WTC11 (cell line): ENCODE measurements around the gene BICDL1. TPM values are rescaled to one million over a fixed set of nuclear protein-coding genes. Genes with fewer than 3 reads are reported as not detected.

Source experiments
- ATAC-seq: fragments of 200-7000 bp; cut with Tn5 transposase; 2 replicates; pipeline ENCODE4 v1.10.0; 2021; ENCODE audit warnings: mild to moderate bottlenecking, moderate library complexity
- CTCF ChIA-PET: fragments of 300-600 bp; sonication (Branson Sonifier 250); formaldehyde crosslinking; loops from one replicate; lab custom pipeline; 2021; ENCODE audit warnings: antibody characterized with exemption; lab: Charles Lee
- POLR2A ChIA-PET: fragments of 350-600 bp; sonication (Branson Sonifier 250); formaldehyde crosslinking; loops from one replicate; lab custom pipeline; 2021; ENCODE audit warnings: antibody characterized with exemption; lab: Charles Lee
- DNase-seq: peaks from one replicate; pipeline ENCODE4 v3.0.0; 2021; ENCODE audit warnings: low spot score
- H3K27ac Mint-ChIP-seq: 2 replicates; pipeline ENCODE4 v1.8.0; 2021; ENCODE audit warnings: mixed read lengths
- H3K27me3 Mint-ChIP-seq: 2 replicates; pipeline ENCODE4 v1.8.0; 2021; ENCODE audit warnings: low read depth, mild to moderate bottlenecking, moderate library complexity, mixed read lengths
- H3K36me3 Mint-ChIP-seq: 2 replicates; pipeline ENCODE4 v1.8.0; 2021; ENCODE audit warnings: mixed read lengths
- H3K4me1 Mint-ChIP-seq: 2 replicates; pipeline ENCODE4 v1.8.0; 2022; ENCODE audit warnings: mixed read lengths
- H3K4me3 Mint-ChIP-seq: 2 replicates; pipeline ENCODE4 v1.8.0; 2021; ENCODE audit warnings: mild to moderate bottlenecking, moderate library complexity, mixed read lengths
- H3K9me3 Mint-ChIP-seq: 2 replicates; pipeline ENCODE4 v1.8.0; 2021; ENCODE audit warnings: mixed read lengths
- ATF3 ChIP-seq: sonication (generic); formaldehyde crosslinking; conservative IDR thresholded peaks from 2 replicates; pipeline ENCODE4 v1.8.1; 2022; ENCODE audit warnings: mild to moderate bottlenecking, missing genetic modification reagents
- CBFB ChIP-seq: sonication (generic); formaldehyde crosslinking; IDR thresholded peaks from 2 replicates; pipeline ENCODE4 v1.8.1; 2022; ENCODE audit warnings: mild to moderate bottlenecking, low read depth, missing genetic modification reagents
- CREM ChIP-seq: sonication (generic); formaldehyde crosslinking; IDR thresholded peaks from 2 replicates; pipeline ENCODE4 v1.8.1; 2022; ENCODE audit warnings: mild to moderate bottlenecking, missing genetic modification reagents, moderate library complexity
- E2F4 ChIP-seq: sonication (generic); formaldehyde crosslinking; IDR thresholded peaks from 2 replicates; pipeline ENCODE4 v1.8.1; 2022; ENCODE audit warnings: low read depth, mild to moderate bottlenecking, moderate library complexity, missing genetic modification reagents, borderline replicate concordance
- FOXJ3 ChIP-seq: sonication (generic); formaldehyde crosslinking; IDR thresholded peaks from 2 replicates; pipeline ENCODE4 v1.9.0; 2021; ENCODE audit warnings: missing genetic modification reagents, mild to moderate bottlenecking, borderline replicate concordance
- IRF2 ChIP-seq: sonication (generic); formaldehyde crosslinking; IDR thresholded peaks from 2 replicates; pipeline ENCODE4 v1.8.0; 2022; ENCODE audit warnings: low read depth, missing genetic modification reagents, borderline replicate concordance
- JUN ChIP-seq: sonication (generic); formaldehyde crosslinking; IDR thresholded peaks from 2 replicates; pipeline ENCODE4 v1.8.0; 2023; ENCODE audit warnings: mild to moderate bottlenecking, missing genetic modification reagents
- KAT7 ChIP-seq: sonication (generic); formaldehyde crosslinking; IDR thresholded peaks from 2 replicates; pipeline ENCODE4 v1.8.1; 2023; ENCODE audit warnings: missing genetic modification reagents, mild to moderate bottlenecking, borderline replicate concordance
- MAX ChIP-seq: sonication (generic); formaldehyde crosslinking; IDR thresholded peaks from 2 replicates; pipeline ENCODE4 v1.8.0; 2022; ENCODE audit warnings: mild to moderate bottlenecking, missing genetic modification reagents
- MXD4 ChIP-seq: fragments of 250-450 bp; sonication (Bioruptor Pico); IDR thresholded peaks from 2 replicates; pipeline ENCODE4 v1.8.0; 2021; ENCODE audit warnings: mild to moderate bottlenecking, moderate library complexity, borderline replicate concordance
- PRDM15 ChIP-seq: sonication (generic); formaldehyde crosslinking; IDR thresholded peaks from 2 replicates; pipeline ENCODE4 v1.8.0; 2022; ENCODE audit warnings: missing genetic modification reagents
- SMAD3 ChIP-seq: sonication (generic); formaldehyde crosslinking; IDR thresholded peaks from 2 replicates; pipeline ENCODE4 v1.8.0; 2022; ENCODE audit warnings: missing genetic modification reagents, mild to moderate bottlenecking, borderline replicate concordance
- SP1 ChIP-seq: sonication (generic); formaldehyde crosslinking; conservative IDR thresholded peaks from 2 replicates; pipeline ENCODE4 v1.8.1; 2022; ENCODE audit warnings: missing genetic modification reagents
- TEAD1 ChIP-seq: sonication (generic); formaldehyde crosslinking; IDR thresholded peaks from 2 replicates; pipeline ENCODE4 v1.8.0; 2022; ENCODE audit warnings: mild to moderate bottlenecking, missing genetic modification reagents
- TEAD4 ChIP-seq: sonication (generic); formaldehyde crosslinking; IDR thresholded peaks from 2 replicates; pipeline ENCODE4 v1.8.0; 2022; ENCODE audit warnings: mild to moderate bottlenecking, missing genetic modification reagents
- ZBTB43 ChIP-seq: sonication (generic); formaldehyde crosslinking; IDR thresholded peaks from 2 replicates; pipeline ENCODE4 v1.8.1; 2023; ENCODE audit warnings: mild to moderate bottlenecking, missing genetic modification reagents
- ZMAT4 ChIP-seq: fragments of 250-450 bp; sonication (Bioruptor Pico); IDR thresholded peaks from 2 replicates; pipeline ENCODE4 v1.9.0; 2021; ENCODE audit warnings: mild to moderate bottlenecking
- ZNF232 ChIP-seq: sonication (generic); formaldehyde crosslinking; IDR thresholded peaks from 2 replicates; pipeline ENCODE4 v1.8.0; 2022; ENCODE audit warnings: mild to moderate bottlenecking, missing genetic modification reagents
- ZNF396 ChIP-seq: fragments of 250-450 bp; sonication (Bioruptor Pico); IDR thresholded peaks from 2 replicates; pipeline ENCODE4 v1.8.0; 2021; ENCODE audit warnings: mild to moderate bottlenecking, moderate library complexity, borderline replicate concordance
- ZNF416 ChIP-seq: fragments of 250-450 bp; sonication (Bioruptor Pico); IDR thresholded peaks from 2 replicates; pipeline ENCODE4 v1.9.0; 2021; ENCODE audit warnings: mild to moderate bottlenecking, inconsistent platforms
- ZNF512 ChIP-seq: sonication (generic); formaldehyde crosslinking; IDR thresholded peaks from 2 replicates; pipeline ENCODE4 v1.8.1; 2022; ENCODE audit warnings: missing genetic modification reagents, borderline replicate concordance
- total RNA-seq: library from RNA; stranded (reverse); gene quantifications from 3 replicates; pipeline ENCODE4 v1.2.3, GENCODE V29; 2021

The BICDL1 gene
- total RNA-seq, 1 experiment from 2014 or later = 23.1 TPM

GRCh38 chr12:120060717-120061116 lies 71.7 kb downstream of the BICDL1 start:
- Mint-ChIP-seq H3K4me1 (no peaks in the 10 kb centered on the region; the same call in 1 of the 2 replicates), H3K27me3 (no peaks in the 10 kb centered on the region)
- no peak for TF ChIP-seq SP1 (CRISPR knock-in tag)
- no peak for TF ChIP-seq ZNF416 (CRISPR knock-in tag)
- no peak for TF ChIP-seq MXD4 (CRISPR knock-in tag)
- TF ChIP-seq, all 79 proteins: peak for 0
- Mint-ChIP-seq H3K27ac (no peak overlapping the region), H3K4me3 (no peak overlapping the region), H3K36me3 (no peaks in the 10 kb centered on the region), H3K9me3 (no peaks in the 10 kb centered on the region)
- ChIA-PET CTCF (interaction anchor here (1.1 kb wide), 1 partner anchor 26 kb away, joined by 3 read pairs; no protein-coding TSS in a partner anchor), POLR2A (no interaction called here)
- DNase-seq (no peak), ATAC-seq (no peak)

GRCh38 chr12:120061575-120062214 lies 72.7 kb downstream of the BICDL1 start:
- Mint-ChIP-seq H3K36me3 (no peaks in the 10 kb centered on the region), H3K4me1 (no peaks in the 10 kb centered on the region; the same call in 1 of the 2 replicates), H3K9me3 (no peaks in the 10 kb centered on the region), H3K4me3 (no peak overlapping the region), H3K27ac (no peak overlapping the region), H3K27me3 (no peaks in the 10 kb centered on the region)
- ATAC-seq (no peak), DNase-seq (no peak)
- TF ChIP-seq JUN = no peak
- TF ChIP-seq KAT7 (CRISPR knock-in tag) = no peak
- TF ChIP-seq SMAD3 = no peak
- TF ChIP-seq FOXJ3 = no peak
- TF ChIP-seq ZNF232 (CRISPR knock-in tag) = no peak
- no peak for TF ChIP-seq IRF2 (CRISPR knock-in tag)
- TF ChIP-seq TEAD4 (CRISPR knock-in tag) = no peak
- TF ChIP-seq ZNF512 (CRISPR knock-in tag) = no peak
- TF ChIP-seq ATF3 (CRISPR knock-in tag) = no peak
- no peak for TF ChIP-seq SP1 (CRISPR knock-in tag)
- no peak for TF ChIP-seq CREM
- no peak for TF ChIP-seq ZMAT4 (CRISPR knock-in tag)
- TF ChIP-seq E2F4 (CRISPR knock-in tag) = no peak
- ChIA-PET CTCF (no interaction called here), POLR2A (no interaction called here)

GRCh38 chr12:120062976-120063579 lies 74.0 kb downstream of the BICDL1 start:
- DNase-seq = no peak
- no peaks in the 10 kb centered on the region; the same call in 1 of the 2 replicates for H3K4me1 Mint-ChIP-seq
- no peaks in the 10 kb centered on the region for H3K9me3 Mint-ChIP-seq
- H3K4me3 Mint-ChIP-seq = no peak overlapping the region
- H3K27ac Mint-ChIP-seq = no peak overlapping the region; the same call in 1 of the 2 replicates
- H3K27me3 Mint-ChIP-seq = no peaks in the 10 kb centered on the region
- POLR2A ChIA-PET = no interaction called here
- CTCF ChIA-PET = interaction anchor here (1.6 kb wide), 1 partner anchor 74 kb away, joined by 7 read pairs; the partner anchor contains the start of gene BICDL1
- no peak for ATAC-seq
- H3K36me3 Mint-ChIP-seq = no peaks in the 10 kb centered on the region
- TF ChIP-seq ZMAT4 (CRISPR knock-in tag) (no peak), ZBTB43 (CRISPR knock-in tag) (no peak), MAX (CRISPR knock-in tag) (no peak), TEAD1 (no peak), ZNF416 (CRISPR knock-in tag) (no peak), MXD4 (CRISPR knock-in tag) (no peak), CBFB (CRISPR knock-in tag) (no peak), ZNF396 (CRISPR knock-in tag) (no peak), PRDM15 (CRISPR knock-in tag) (no peak)
